Measurements from ENCODE around the gene ZSWIM6. TPM values are rescaled to one million over a fixed set of nuclear protein-coding genes. Genes with fewer than 3 reads are reported as not detected.
"Not testable (repeated sequence)": the region's sequence is repeated elsewhere in the genome, so short reads cannot be mapped to it uniquely, and the experiment has no call there.

The ZSWIM6 gene
- total RNA-seq, 1 donor from 2014 or later = 21.2 TPM

GRCh38 chr5:61363401-61364114 lies 31.5 kb downstream of the ZSWIM6 start:
- no peak for DNase-seq (ENCODE audit: low spot score)

- peak; percentile 28 for DNase-seq (ENCODE audit: low spot score)
Observed at GRCh38 chr5:61366497-61367240, 34.6 kb downstream of the ZSWIM6 start.

- no peak for DNase-seq (ENCODE audit: low spot score)
Observed at GRCh38 chr5:61370506-61370905, 38.4 kb downstream of the ZSWIM6 start.

- no peak for DNase-seq (ENCODE audit: low spot score)
Observed at GRCh38 chr5:61371474-61371873, 39.4 kb downstream of the ZSWIM6 start.

GRCh38 chr5:61379677-61380076 lies 47.6 kb downstream of the ZSWIM6 start:
- DNase-seq (ENCODE audit: low spot score) = no peak

- DNase-seq (ENCODE audit: low spot score) = no peak
Observed at GRCh38 chr5:61381968-61382367, 49.9 kb downstream of the ZSWIM6 start.

- DNase-seq (ENCODE audit: low spot score) = no peak
Observed at GRCh38 chr5:61385627-61386026, 53.6 kb downstream of the ZSWIM6 start.

GRCh38 chr5:61386045-61386800 lies 54.2 kb downstream of the ZSWIM6 start:
- no peak for DNase-seq (ENCODE audit: low spot score)

GRCh38 chr5:61389609-61390008 lies 57.6 kb downstream of the ZSWIM6 start:
- no peak for DNase-seq (ENCODE audit: low spot score)

- DNase-seq (ENCODE audit: low spot score) = no peak
Observed at GRCh38 chr5:61394078-61394704, 62.1 kb downstream of the ZSWIM6 start.

GRCh38 chr5:61394793-61395192 lies 62.7 kb downstream of the ZSWIM6 start:
- DNase-seq (ENCODE audit: low spot score) = no peak

- no peak for DNase-seq (ENCODE audit: low spot score)
Observed at GRCh38 chr5:61397238-61397637, 65.2 kb downstream of the ZSWIM6 start.

- DNase-seq (ENCODE audit: low spot score) = no peak
Observed at GRCh38 chr5:61397937-61398336, 65.9 kb downstream of the ZSWIM6 start.

- no peak for DNase-seq (ENCODE audit: low spot score)
Observed at GRCh38 chr5:61398440-61398839, 66.4 kb downstream of the ZSWIM6 start.

GRCh38 chr5:61399679-61400078 lies 67.6 kb downstream of the ZSWIM6 start:
- DNase-seq (ENCODE audit: low spot score) = no peak

- DNase-seq (ENCODE audit: low spot score) = peak; percentile 61
Observed at GRCh38 chr5:61401726-61402125, 69.7 kb downstream of the ZSWIM6 start.

- DNase-seq (ENCODE audit: low spot score) = no peak
Observed at GRCh38 chr5:61402244-61402823, 70.3 kb downstream of the ZSWIM6 start.

- no peak for DNase-seq (ENCODE audit: low spot score)
Observed at GRCh38 chr5:61402970-61403900, 71.2 kb downstream of the ZSWIM6 start.

- no peak for DNase-seq (ENCODE audit: low spot score)
Observed at GRCh38 chr5:61405511-61406295, 73.6 kb downstream of the ZSWIM6 start.

GRCh38 chr5:61406497-61406896 lies 74.4 kb downstream of the ZSWIM6 start:
- DNase-seq (ENCODE audit: low spot score) = not testable (repeated sequence)

Measured in umbilical cord (tissue), 2 donors.